Hepatocyte (in vitro differentiated cells): Measurements from ENCODE around the gene PRDM16. TPM values are rescaled to one million over a fixed set of nuclear protein-coding genes. Genes with fewer than 3 reads are reported as not detected.

Experiments
- DNase-seq: peaks from one replicate; pipeline ENCODE4 v3.0.0-alpha.2; 2016; ENCODE audit warnings: low spot score
- H2AFZ ChIP-seq: fragments of 200-600 bp; sonication (generic); 2 replicates; pipeline ENCODE4 v1.6.0; 2016; ENCODE audit warnings: antibody characterized with exemption, mild to moderate bottlenecking
- H3K27ac ChIP-seq: fragments of 200-600 bp; sonication (generic); 2 replicates; pipeline ENCODE4 v1.5.1; 2016; ENCODE audit warnings: mild to moderate bottlenecking
- H3K27me3 ChIP-seq: fragments of 200-600 bp; sonication (generic); 2 replicates; pipeline ENCODE4 v1.6.1; 2016
- H3K36me3 ChIP-seq: fragments of 200-600 bp; sonication (generic); replicated peaks from 2 replicates; pipeline ENCODE4 v1.5.1; 2016; ENCODE audit warnings: low read depth; ENCODE audit not compliant: insufficient read depth
- H3K4me1 ChIP-seq: fragments of 200-600 bp; sonication (generic); 2 replicates; pipeline ENCODE4 v1.5.1; 2016; ENCODE audit warnings: mild to moderate bottlenecking, moderate library complexity; ENCODE audit not compliant: insufficient read depth
- H3K4me2 ChIP-seq: fragments of 200-600 bp; sonication (generic); 2 replicates; pipeline ENCODE4 v1.6.0; 2016
- H3K4me3 ChIP-seq: fragments of 200-600 bp; sonication (generic); 2 replicates; pipeline ENCODE4 v1.5.1; 2016; ENCODE audit warnings: mild to moderate bottlenecking
- H3K79me2 ChIP-seq: fragments of 200-600 bp; sonication (generic); 2 replicates; pipeline ENCODE4 v1.6.0; 2017; ENCODE audit warnings: mild to moderate bottlenecking
- H3K9me2 ChIP-seq: fragments of 200-600 bp; sonication (generic); replicated peaks from 2 replicates; pipeline ENCODE4 v1.6.0; 2017; ENCODE audit warnings: mild to moderate bottlenecking; ENCODE audit not compliant: insufficient read depth
- H3K9me3 ChIP-seq: fragments of 200-600 bp; sonication (generic); 2 replicates; pipeline ENCODE4 v1.5.1; 2016; ENCODE audit warnings: low read depth, mild to moderate bottlenecking
- H4K20me1 ChIP-seq: fragments of 200-600 bp; sonication (generic); 2 replicates; pipeline ENCODE4 v1.6.0; 2016; ENCODE audit warnings: mild to moderate bottlenecking; ENCODE audit not compliant: insufficient read depth, poor library complexity, severe bottlenecking
- EZH2 ChIP-seq: fragments of 200-600 bp; sonication (generic); IDR thresholded peaks from 2 replicates; pipeline ENCODE4 v1.6.1; 2016; ENCODE audit warnings: antibody characterized with exemption, mild to moderate bottlenecking, borderline replicate concordance
- EZH2phosphoT487 ChIP-seq: fragments of 200-600 bp; sonication (generic); IDR thresholded peaks from one replicate; pipeline ENCODE4 v1.6.1; 2018; ENCODE audit warnings: antibody characterized with exemption, mild to moderate bottlenecking, low read depth, moderate library complexity; ENCODE audit not compliant: unreplicated experiment, severe bottlenecking
- WGBS: methylation state at CpG from one replicate; pipeline ENCODE4 v1.1.6; 2016; ENCODE audit warnings: low lambda C conversion rate; ENCODE audit errors: missing lambda C conversion rate; 5-methylcytosine and 5-hydroxymethylcytosine counted together
- polyA plus RNA-seq: library from polyadenylated mRNA; unstranded; fragments of >200 nt; fragmentation: Nextera tagmentation; extraction: Ambion mirVana; gene quantifications from 2 replicates; pipeline ENCODE4 v1.2.1, GENCODE V29; 2016
- total RNA-seq: library from RNA; depleted of rRNA; stranded (reverse); fragments of >200 nt; gene quantifications from 2 replicates; pipeline ENCODE4 v1.2.3, GENCODE V29; 2014
- TF ChIP-seq, protein P1 (sequence below): fragments of 200-600 bp; sonication (generic); IDR thresholded peaks from 2 replicates; pipeline ENCODE4 v1.5.1; 2016; ENCODE audit warnings: antibody characterized with exemption, mild to moderate bottlenecking; ENCODE audit not compliant: poor library complexity

The PRDM16 gene
- total and polyA plus RNA-seq, 2 experiments from 2014 or later = 8.1 to 9.9 TPM

- Histone ChIP-seq H2AFZ (no peak overlapping the region), H3K4me3 (no peak overlapping the region), H3K79me2 (no peaks in the 10 kb centered on the region), H3K36me3 (no peaks in the 10 kb centered on the region), H3K4me2 (no peak overlapping the region), H3K27ac (no peak overlapping the region), H3K27me3 (no peaks in the 10 kb centered on the region), H3K4me1 (no peaks in the 10 kb centered on the region), H4K20me1 (no peaks in the 10 kb centered on the region), H3K9me2 (no peaks in the 10 kb centered on the region), H3K9me3 (no peaks in the 10 kb centered on the region)
- no peak for DNase-seq
- 89% methylated on average over 21 of the region's 36 CpGs for WGBS
- TF ChIP-seq, protein P1, sequence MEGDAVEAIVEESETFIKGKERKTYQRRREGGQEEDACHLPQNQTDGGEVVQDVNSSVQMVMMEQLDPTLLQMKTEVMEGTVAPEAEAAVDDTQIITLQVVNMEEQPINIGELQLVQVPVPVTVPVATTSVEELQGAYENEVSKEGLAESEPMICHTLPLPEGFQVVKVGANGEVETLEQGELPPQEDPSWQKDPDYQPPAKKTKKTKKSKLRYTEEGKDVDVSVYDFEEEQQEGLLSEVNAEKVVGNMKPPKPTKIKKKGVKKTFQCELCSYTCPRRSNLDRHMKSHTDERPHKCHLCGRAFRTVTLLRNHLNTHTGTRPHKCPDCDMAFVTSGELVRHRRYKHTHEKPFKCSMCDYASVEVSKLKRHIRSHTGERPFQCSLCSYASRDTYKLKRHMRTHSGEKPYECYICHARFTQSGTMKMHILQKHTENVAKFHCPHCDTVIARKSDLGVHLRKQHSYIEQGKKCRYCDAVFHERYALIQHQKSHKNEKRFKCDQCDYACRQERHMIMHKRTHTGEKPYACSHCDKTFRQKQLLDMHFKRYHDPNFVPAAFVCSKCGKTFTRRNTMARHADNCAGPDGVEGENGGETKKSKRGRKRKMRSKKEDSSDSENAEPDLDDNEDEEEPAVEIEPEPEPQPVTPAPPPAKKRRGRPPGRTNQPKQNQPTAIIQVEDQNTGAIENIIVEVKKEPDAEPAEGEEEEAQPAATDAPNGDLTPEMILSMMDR = no peak
- TF ChIP-seq EZH2phosphoT487 = no peak
These were observed 42.5 kb downstream of the PRDM16 start for GRCh38 chr1:3111348-3112021.

GRCh38 chr1:3112526-3112925 is 43.5 kb downstream of the PRDM16 start:
- 85% methylated on average over 17 of the region's 17 CpGs for WGBS
- no peaks in the 10 kb centered on the region for H3K36me3 ChIP-seq
- no peaks in the 10 kb centered on the region for H3K79me2 ChIP-seq
- no peaks in the 10 kb centered on the region for H3K9me3 ChIP-seq
- H3K4me2 ChIP-seq = no peak overlapping the region
- TF ChIP-seq, protein P1 = no peak
- TF ChIP-seq EZH2phosphoT487 (no peak), EZH2 (no peak)
- DNase-seq = no peak
- H2AFZ ChIP-seq = no peak overlapping the region
- H3K27ac ChIP-seq = no peak overlapping the region
- H3K27me3 ChIP-seq = no peaks in the 10 kb centered on the region
- H4K20me1 ChIP-seq = no peaks in the 10 kb centered on the region
- no peaks in the 10 kb centered on the region for H3K4me1 ChIP-seq
- H3K4me3 ChIP-seq = no peak overlapping the region
- no peaks in the 10 kb centered on the region for H3K9me2 ChIP-seq

DNA sequence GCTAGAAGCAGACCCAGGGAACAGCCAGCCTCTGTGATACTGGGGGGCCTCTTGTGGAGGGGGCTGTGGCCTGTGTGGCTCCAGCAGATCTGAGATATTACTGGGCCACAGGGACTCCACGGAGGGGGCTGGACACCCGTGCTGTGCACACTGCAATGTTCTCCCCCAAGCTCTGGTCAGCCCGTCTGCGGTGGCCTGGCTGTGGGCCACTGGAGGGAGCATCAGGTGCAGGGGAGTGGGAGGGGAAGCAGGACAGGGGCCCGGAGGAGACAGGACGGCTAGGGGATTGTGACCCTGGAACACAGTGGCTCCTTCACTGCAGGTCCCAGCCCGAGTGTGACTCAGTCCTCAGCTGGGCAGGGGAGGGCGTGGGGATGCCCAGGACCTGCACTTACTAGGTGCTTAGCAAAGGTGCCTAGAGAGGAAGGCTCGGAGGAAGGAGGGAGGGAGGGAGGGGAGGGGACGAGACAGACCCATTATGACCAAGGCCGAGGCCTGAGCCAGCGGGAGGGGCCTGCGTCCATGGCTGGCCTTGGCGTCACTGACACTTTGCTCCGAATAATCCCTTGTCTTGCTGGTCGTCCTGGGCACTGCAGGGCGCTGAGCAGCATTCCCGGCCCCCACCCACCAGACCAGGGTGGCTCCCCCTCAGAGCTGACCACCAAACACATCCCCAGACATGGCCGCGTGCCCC is 44.2 kb downstream of the PRDM16 start:
- no peaks in the 10 kb centered on the region for H3K4me1 ChIP-seq
- H3K4me3 ChIP-seq = no peak overlapping the region
- no peak for DNase-seq
- no peaks in the 10 kb centered on the region for H3K9me2 ChIP-seq
- H3K36me3 ChIP-seq = no peaks in the 10 kb centered on the region
- H3K4me2 ChIP-seq = no peak overlapping the region
- no peaks in the 10 kb centered on the region for H4K20me1 ChIP-seq
- H3K27me3 ChIP-seq = no peaks in the 10 kb centered on the region
- no peak overlapping the region for H2AFZ ChIP-seq
- no peaks in the 10 kb centered on the region for H3K9me3 ChIP-seq
- no peaks in the 10 kb centered on the region for H3K79me2 ChIP-seq
- WGBS = 80% methylated on average over 14 of the region's 20 CpGs
- no peak overlapping the region for H3K27ac ChIP-seq
- TF ChIP-seq EZH2phosphoT487 = no peak
- no peak for TF ChIP-seq EZH2
- TF ChIP-seq, protein P1 = no peak
